GM12873 (cell line): ENCODE data around the gene YAF2.

ENCODE experiments used
- TF ChIP-seq, protein P1 (sequence below): IDR thresholded peaks from 2 replicates; pipeline ENCODE4 v1.5.1; 2012; ENCODE audit warnings: low read depth, mild to moderate bottlenecking, moderate library complexity, low read length, control low read depth; ENCODE audit not compliant: insufficient read depth; ENCODE audit errors: missing control alignments

Gene YAF2, protein sequence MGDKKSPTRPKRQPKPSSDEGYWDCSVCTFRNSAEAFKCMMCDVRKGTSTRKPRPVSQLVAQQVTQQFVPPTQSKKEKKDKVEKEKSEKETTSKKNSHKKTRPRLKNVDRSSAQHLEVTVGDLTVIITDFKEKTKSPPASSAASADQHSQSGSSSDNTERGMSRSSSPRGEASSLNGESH

DNA sequence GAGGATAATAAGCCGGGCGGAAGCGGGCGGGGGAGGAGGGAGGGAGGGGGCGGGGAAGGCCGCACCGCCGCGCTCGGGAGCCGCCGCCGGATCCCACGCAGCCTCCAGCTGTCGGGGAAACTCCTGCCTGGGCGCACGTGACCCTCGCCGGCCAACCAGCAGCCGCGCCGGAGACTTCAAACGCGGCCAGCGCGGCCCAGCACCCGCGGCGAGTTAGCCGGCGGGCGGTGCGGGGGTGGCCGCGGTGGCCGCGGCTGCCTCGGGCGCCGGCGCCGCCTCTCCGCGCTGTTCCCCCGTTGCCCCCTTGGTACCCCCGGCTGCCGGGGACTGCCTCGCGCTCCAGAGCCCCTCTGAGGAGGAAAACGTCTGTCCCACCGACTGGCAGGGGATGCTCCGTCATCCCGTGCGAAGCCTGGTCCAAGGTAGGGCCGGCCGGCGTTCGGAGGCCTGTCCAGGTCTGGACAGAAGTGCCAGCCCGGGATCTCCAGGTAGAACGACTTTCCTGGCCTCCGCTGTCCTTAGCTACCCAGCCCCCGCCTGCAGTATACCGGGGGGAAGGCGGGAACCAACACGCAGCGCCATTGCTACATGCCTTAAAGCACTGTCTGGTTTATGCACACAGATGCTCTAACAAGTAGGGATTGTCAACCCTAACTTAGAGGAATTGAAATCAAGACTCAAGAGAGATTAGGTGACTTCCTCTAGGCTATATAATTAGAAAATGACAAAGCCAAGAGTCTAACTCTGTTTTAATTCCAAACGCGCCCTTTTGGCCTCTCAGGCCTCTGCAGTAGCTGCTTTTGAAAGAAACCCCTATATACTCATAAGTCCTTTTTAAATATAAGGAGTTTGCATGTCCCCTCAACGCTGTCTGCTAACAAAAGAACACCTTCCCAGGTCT lies at the start of gene YAF2:
Gene YAF2, minus strand, starts transcription at position 9 of the 901 bp plus-strand sequence. CDS start 68 bp downstream, outside the sequence.
- TF ChIP-seq, protein P1, sequence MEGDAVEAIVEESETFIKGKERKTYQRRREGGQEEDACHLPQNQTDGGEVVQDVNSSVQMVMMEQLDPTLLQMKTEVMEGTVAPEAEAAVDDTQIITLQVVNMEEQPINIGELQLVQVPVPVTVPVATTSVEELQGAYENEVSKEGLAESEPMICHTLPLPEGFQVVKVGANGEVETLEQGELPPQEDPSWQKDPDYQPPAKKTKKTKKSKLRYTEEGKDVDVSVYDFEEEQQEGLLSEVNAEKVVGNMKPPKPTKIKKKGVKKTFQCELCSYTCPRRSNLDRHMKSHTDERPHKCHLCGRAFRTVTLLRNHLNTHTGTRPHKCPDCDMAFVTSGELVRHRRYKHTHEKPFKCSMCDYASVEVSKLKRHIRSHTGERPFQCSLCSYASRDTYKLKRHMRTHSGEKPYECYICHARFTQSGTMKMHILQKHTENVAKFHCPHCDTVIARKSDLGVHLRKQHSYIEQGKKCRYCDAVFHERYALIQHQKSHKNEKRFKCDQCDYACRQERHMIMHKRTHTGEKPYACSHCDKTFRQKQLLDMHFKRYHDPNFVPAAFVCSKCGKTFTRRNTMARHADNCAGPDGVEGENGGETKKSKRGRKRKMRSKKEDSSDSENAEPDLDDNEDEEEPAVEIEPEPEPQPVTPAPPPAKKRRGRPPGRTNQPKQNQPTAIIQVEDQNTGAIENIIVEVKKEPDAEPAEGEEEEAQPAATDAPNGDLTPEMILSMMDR: no peak

DNA sequence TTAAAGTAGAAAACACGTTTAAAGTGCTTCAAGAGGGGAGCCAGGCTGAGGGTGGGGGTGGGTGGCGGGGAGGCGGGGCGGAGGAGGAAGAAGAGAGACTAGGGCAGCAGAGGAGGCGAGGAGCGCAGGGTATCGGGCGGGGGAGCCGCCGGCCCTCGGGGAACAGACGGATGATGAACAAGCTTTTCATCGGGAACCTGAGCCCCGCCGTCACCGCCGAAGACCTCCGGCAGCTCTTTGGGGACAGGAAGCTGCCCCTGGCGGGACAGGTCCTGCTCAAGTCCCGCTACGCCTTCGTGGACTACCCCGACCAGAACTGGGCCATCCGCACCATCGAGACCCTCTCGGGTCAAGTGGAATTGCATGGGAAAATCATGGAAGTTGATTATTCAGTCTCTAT lies 48.7 kb upstream of the YAF2 start:
- TF ChIP-seq, protein P1: no peak

DNA sequence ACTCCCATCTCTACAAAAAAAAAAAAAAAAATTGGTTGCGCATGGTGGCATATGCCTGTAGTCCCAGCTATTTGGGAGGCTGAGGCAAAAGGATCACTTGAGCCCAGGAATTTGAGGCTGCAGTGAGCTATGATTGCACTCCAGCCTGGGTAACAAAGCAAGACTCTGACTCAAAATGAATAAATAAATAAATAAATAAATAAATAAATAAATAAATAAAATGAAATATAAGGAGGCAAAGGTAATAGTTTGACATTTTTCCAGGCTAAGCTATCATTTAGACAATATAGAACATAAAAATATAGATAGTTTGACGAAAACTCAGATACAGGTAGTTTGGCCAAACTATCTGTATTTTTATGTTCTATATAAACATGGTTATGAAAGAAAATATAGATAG lies 47.4 kb upstream of the YAF2 start:
- TF ChIP-seq, protein P1: no peak

DNA sequence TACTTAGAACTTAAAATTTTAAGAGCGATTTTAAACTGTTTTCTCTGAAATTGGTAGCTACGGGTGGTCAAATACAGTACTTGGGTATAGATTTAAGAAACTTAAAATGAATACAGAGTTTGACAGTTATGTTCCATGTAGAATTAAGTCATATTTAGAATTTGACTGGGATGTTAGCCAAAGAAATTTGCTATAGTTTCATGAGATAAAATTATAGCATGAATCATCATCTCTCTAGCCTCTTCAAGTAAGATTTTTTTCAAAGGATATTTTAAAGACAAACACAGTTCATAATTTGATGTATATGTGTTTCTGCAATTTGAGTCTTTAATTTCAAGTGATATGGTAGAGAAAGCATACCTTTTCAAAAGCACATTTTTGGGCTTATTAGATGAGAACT lies 46.8 kb upstream of the YAF2 start:
- TF ChIP-seq, protein P1: no peak

DNA sequence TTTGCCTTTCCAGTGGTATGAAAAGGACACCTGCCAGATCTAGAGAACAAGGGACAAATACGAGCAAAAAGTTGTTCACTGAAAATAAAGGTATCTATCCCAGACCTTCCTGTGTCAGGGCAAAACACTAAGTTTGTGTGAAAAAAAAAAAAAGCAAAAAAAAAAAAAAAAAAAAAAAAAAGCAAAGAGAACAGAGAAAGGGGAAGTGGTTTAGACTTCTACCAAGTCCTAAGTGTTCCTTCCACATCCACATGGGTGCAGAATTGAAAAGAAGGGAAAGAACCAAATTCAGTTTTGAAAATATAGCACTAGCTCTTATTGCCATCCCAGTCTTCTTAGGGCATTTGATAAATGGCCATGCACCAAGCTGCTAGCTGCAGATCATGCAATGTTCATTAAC lies 46.1 kb upstream of the YAF2 start:
- TF ChIP-seq, protein P1: no peak

DNA sequence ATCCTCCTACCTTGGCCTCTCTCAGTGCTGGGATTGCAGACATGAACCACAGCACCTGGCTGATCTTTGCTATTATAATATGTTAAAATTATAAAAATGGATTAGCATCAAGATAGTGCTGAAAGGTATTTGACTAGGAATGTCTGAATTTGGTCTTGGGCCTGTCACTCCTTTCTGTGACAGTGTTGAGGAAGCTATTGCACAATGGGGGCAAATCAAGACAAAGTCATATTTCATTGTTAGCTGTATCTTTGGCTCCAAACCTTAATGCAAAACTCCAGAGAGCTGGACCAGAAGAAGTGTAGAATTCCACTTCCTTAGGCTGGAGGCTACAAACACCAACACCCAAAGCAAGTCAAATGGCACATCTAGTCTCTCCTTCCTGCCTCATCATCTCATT lies 45.7 kb upstream of the YAF2 start:
- TF ChIP-seq, protein P1: no peak

DNA sequence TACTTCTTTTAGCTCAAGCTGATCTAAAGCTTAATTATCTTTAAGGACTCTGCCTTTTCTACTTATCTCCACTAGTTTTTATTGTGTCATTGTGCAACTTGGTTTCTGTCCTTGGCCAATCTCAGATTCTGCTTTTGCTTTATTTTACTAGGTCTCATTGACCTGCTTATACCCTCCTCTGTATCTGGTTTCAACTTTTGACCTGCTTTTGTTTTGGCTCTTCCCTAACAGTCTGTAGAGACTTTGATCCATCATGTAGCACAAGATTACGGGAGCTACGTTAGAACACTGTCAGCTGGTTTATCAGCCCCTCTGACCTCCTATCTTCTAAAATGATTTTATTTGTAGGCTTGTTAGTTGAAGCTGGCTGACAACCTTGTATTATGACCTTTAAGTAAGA lies 44.2 kb upstream of the YAF2 start:
- TF ChIP-seq, protein P1: no peak
